HG02938 (cell line): ENCODE data around the gene CCDC6.

Experiments
- ATAC-seq: cut with Tn5 transposase; IDR thresholded peaks from one replicate; pipeline ENCODE4 v1.9.1; 2021; ENCODE audit warnings: mild to moderate bottlenecking, moderate library complexity; ENCODE audit not compliant: unreplicated experiment

The CCDC6 gene

DNA sequence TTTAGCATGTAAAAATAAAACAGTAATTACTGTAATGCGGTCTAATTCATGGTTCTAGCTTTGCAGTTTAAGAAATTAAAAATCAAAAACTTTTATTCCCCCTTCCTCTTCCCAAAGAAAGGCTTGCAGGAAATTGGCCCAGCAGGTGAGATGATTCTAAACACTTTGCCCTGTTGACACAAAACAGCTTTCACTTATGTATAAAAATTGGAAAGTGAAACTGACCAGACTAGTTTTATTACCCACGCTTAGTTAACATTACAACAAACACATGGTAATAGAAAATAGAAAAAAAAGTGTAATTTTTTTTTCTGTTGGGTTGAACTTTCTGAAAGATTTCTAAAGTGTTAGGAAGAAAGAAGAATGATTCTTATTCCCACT lies 1.2 kb upstream of the CCDC6 start:
- ATAC-seq = no peak

- ATAC-seq = peak; percentile 1
Observed at GRCh38 chr10:59905731-59906416, 482 bp downstream of the CCDC6 start.

DNA sequence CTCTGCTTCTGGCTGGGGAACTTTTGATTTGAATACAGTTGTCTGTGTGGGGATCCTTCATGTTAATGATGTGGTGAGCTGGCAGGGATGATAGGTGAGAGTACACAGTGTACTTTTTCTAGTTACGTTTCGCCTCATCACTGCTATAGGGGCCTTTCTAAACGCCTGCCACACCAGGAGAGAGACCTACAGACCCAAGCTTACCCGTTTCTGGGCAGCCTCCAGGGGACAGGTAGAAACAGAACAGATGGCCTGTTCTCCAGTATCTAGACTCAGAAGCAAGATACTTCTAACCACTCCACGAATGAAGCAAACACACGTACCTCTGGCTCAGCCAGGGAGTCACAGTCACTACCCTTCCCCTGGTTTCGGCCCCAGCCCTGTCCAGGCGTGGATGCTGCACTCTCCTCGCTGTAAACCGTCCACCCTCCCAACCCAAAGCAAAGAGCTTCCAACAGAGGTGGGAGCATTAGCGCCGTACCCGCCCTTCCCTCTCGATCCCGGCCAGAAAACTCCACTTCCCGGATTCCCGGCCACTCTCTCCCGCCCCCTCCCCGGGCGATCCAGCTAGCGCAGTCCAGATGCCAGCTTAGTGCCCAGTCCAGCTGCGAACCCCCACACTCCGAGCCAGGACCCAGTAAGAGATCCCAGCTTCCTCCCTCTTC lies 1.2 kb downstream of the CCDC6 start:
- peak; percentile 47 for ATAC-seq

- ATAC-seq = no peak
Observed at GRCh38 chr10:59904426-59905065, 1.8 kb downstream of the CCDC6 start.

DNA sequence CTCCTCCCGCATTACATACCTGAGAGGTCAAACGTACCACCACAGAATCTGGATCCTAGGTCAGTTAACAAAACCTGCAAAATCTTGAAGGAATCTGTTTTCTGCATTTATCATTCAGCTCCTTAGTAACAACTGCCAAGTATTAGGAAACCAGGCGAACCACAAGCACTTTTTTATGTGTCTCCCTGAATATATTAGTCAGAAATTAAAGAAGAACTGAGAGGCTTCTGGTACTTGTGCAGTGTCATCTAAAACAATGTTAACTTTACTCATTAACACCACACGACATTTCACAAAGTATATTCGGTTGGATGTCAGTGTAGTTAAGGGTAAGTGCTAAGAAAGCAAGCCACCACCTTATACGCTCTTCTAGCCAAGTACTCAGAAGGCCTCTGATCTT lies 2.5 kb downstream of the CCDC6 start:
- ATAC-seq = no peak

- ATAC-seq = no peak
Observed at GRCh38 chr10:59902016-59902415, 4.3 kb downstream of the CCDC6 start.

DNA sequence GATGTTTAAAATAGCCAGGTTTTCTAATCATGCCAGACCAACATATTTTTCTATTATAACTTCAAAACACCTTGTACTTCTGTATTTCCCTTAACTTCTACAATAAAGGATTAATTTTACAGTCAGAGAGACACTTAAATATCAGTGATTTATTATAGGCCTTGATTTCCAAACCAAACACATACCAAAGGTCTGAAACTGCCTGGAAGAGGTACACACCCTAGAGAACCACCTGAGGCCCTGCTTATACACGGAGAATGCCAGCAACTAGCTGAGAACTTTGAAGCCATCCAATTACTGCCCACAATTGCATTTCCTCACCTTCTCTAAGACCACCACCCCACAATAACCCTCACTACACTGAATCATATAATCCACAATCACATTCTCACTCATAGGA lies 4.9 kb downstream of the CCDC6 start:
- no peak for ATAC-seq

GRCh38 chr10:59900048-59900727 lies 6.2 kb downstream of the CCDC6 start:
- ATAC-seq = no peak

GRCh38 chr10:59898125-59898835 lies 8.1 kb downstream of the CCDC6 start:
- ATAC-seq = no peak

DNA sequence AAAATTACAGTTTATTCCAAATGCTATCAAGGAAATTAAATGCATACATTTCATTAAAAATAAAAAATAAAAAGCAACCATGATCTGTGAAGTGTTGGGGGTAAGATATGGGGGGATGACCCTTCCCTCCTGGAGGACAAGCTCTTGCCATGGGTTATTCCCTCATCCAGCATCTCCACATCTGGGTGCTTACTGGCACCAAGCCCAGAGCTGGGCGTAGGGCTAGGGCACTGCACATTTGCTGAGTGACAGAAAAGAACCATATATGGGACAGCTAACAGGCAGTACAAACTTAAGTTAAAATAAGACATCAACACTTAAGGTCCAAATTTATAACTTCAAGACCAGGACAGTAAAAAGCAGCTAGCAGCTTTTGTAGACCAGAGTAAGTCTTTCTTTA lies 10.2 kb downstream of the CCDC6 start:
- no peak for ATAC-seq

- no peak for ATAC-seq
Observed at GRCh38 chr10:59895629-59896116, 10.7 kb downstream of the CCDC6 start.

- no peak for ATAC-seq
Observed at GRCh38 chr10:59894114-59894513, 12.2 kb downstream of the CCDC6 start.

DNA sequence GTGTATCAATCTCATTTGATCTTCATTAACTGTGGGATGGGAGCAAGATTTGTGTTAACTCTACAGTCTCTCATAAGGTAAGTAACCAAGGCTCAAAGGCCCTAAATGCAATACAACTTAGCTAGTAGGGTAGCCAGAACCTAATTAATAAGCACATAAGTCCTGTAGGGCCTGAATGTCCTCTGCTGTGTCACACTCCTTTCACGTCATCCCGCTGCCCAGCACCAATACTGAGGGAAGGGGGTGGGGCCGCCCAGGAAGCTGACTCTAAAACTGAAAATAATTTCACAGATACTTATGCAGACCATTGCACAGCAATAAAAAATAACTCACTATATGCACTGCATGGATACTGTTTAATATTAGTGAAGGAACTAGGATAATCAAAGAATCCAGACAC lies 13.7 kb downstream of the CCDC6 start:
- ATAC-seq = no peak

DNA sequence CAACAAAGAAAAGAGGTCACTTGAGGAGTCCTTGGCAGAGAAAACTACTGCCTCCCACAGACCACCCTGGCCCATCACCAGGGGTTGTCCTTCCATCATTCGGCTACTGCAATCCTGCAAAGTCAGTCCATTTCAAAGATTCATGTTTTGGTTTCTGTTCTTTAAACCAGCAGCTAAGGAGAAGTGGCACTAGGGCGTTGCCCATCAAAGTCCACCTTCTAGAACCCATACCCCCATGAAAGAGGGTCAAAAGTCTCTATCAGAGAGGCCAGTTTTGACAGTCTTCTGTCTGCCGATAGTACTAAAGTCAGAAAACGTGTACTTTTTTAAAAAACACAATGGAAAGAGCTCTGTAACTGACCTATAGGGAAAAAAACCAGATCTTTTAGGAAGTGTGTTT lies 14.4 kb downstream of the CCDC6 start:
- ATAC-seq = no peak

DNA sequence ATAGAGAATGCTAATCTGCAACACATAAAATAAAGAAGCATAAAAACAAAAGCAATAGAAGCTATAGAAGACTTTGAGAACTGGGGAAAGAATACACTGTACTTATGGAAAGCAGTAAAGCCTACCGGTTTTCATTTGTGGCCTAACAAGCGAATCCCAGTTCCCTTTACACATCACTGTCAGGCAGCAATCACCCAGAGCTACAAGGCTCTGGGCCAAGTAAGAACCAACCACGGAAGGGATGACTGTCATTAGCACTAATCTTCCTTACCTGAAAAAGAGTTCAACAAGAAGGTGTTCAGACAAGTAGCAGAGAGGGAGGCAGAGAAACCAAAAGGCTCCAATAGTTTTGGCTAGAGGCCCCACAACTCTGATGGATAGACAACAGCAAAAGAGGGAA lies 15.0 kb downstream of the CCDC6 start:
- ATAC-seq = no peak

DNA sequence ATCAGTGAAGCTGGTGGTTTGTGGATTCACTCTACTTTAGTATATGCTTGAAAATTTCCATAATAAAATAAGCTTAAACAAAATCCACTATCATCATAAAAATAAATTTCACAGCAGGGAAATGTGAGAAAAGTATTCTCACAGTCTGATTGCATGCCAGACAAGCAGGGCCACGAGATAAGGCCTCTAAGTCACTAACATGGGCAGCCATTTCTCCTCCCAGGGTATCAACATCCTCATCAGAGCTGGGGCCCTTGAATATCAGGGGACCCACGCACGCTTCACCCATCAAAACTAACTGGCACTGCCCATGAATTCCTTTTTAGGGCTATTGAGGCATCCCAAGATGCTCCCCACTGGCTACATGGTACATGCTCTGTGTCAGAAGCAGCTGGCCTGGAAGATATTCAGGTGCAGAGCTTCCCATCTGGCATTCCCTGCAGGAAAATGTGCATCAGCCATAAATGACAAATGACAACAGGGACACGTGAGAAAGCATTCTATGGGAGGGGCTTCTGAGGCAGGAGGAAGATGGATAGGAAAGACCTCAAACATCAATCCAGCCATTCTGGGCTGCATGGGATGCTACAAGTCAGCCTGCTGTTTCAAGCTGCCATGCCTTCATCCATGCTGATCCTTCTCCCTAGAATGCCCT lies 17.4 kb downstream of the CCDC6 start:
- no peak for ATAC-seq

- no peak for ATAC-seq
Observed at GRCh38 chr10:59887972-59888640, 18.2 kb downstream of the CCDC6 start.

GRCh38 chr10:59887006-59887405 lies 19.4 kb downstream of the CCDC6 start:
- ATAC-seq = no peak

GRCh38 chr10:59885430-59886134 lies 20.8 kb downstream of the CCDC6 start:
- ATAC-seq = peak; percentile 88
